ENCODE measurements around the gene COX6A2. TPM values are rescaled to one million over a fixed set of nuclear protein-coding genes. Genes with fewer than 3 reads are reported as not detected.

COX6A2 gene
- total and polyA plus RNA-seq, 4 donors = 0.84 to 36.7 (median 8.0) TPM; not detected in 1

GRCh38 chr16:31380201-31380600 lies 48.0 kb downstream of the COX6A2 start (continued):
- no peak for TF ChIP-seq FOXA2 (IDR thresholded peaks at IDR 0.05)
- no peak for TF ChIP-seq HNF4G (IDR thresholded peaks at IDR 0.05)

Other genes starting within 250 kb of the COX6A2 start
- gene FUS, start 248.2 kb downstream of the COX6A2 start, total RNA-seq = 10 to 100 TPM; 36.4 to 51.5 TPM
- 10 to 100 TPM in 1 of 2 donors, 1 to 10 TPM in 1; 7.5 to 42.3 TPM for gene FUS, start 248.2 kb downstream of the COX6A2 start, polyA plus RNA-seq
- 10 to 100 TPM in 1 of 2 donors, 1 to 10 TPM in 1; 6.7 to 35.9 TPM for gene PYCARD, start 225.6 kb downstream of the COX6A2 start, total RNA-seq
- gene PYCARD, start 225.6 kb downstream of the COX6A2 start, polyA plus RNA-seq = 10 to 100 TPM in 1 of 2 donors, 1 to 10 TPM in 1; 9.7 to 11.8 TPM
- gene TRIM72, start 214.2 kb downstream of the COX6A2 start, total RNA-seq = under 1 TPM in 1 of 2 donors, not detected in 1; under 0.01 TPM
- gene TRIM72, start 214.2 kb downstream of the COX6A2 start, polyA plus RNA-seq = under 1 TPM; 0.02 to 0.10 TPM
- gene PYDC1, start 211.2 kb downstream of the COX6A2 start, total RNA-seq = not detected
- gene PYDC1, start 211.2 kb downstream of the COX6A2 start, polyA plus RNA-seq = not detected
- 10 to 100 TPM in 1 of 2 donors, 1 to 10 TPM in 1; 5.3 to 10.1 TPM for gene ITGAM, start 168.4 kb downstream of the COX6A2 start, total RNA-seq
- 1 to 10 TPM in 1 of 2 donors, under 1 TPM in 1; 0.65 to 2.9 TPM for gene ITGAM, start 168.4 kb downstream of the COX6A2 start, polyA plus RNA-seq
- gene ITGAX, start 73.2 kb downstream of the COX6A2 start, total RNA-seq = 1 to 10 TPM; 2.5 to 9.6 TPM
- gene ITGAX, start 73.2 kb downstream of the COX6A2 start, polyA plus RNA-seq = 1 to 10 TPM; 1.1 to 1.2 TPM
- 1 to 10 TPM; 2.0 to 3.6 TPM for gene ITGAD, start 35.0 kb downstream of the COX6A2 start, total RNA-seq
- 1 to 10 TPM in 1 of 2 donors, under 1 TPM in 1; 0.04 to 2.1 TPM for gene ITGAD, start 35.0 kb downstream of the COX6A2 start, polyA plus RNA-seq
- under 1 TPM; 0.25 to 0.84 TPM for gene ZNF843, start 14.4 kb upstream of the COX6A2 start, total RNA-seq
- gene ZNF843, start 14.4 kb upstream of the COX6A2 start, polyA plus RNA-seq = under 1 TPM in 1 of 2 donors, not detected in 1; 0.35 TPM
- 10 to 100 TPM in 1 of 2 donors, 1 to 10 TPM in 1; 5.4 to 13.3 TPM for gene ARMC5, start 31.1 kb upstream of the COX6A2 start, total RNA-seq
- 10 to 100 TPM; 10.1 to 12.6 TPM for gene ARMC5, start 31.1 kb upstream of the COX6A2 start, polyA plus RNA-seq
- gene TGFB1I1, start 43.8 kb upstream of the COX6A2 start, total RNA-seq = 1 to 10 TPM; 4.2 to 6.8 TPM
- gene TGFB1I1, start 43.8 kb upstream of the COX6A2 start, polyA plus RNA-seq = 1 to 10 TPM; 4.9 to 8.3 TPM
- under 1 TPM in 1 of 2 donors, not detected in 1; 0.14 TPM for gene SLC5A2, start 54.8 kb upstream of the COX6A2 start, total RNA-seq
- gene SLC5A2, start 54.8 kb upstream of the COX6A2 start, polyA plus RNA-seq = 1 to 10 TPM in 1 of 2 donors, under 1 TPM in 1; 0.93 to 8.1 TPM
- gene RUSF1, start 80.0 kb upstream of the COX6A2 start, total RNA-seq = 10 to 100 TPM; 47.3 to 73.1 TPM
- gene RUSF1, start 80.0 kb upstream of the COX6A2 start, polyA plus RNA-seq = 10 to 100 TPM; 21.8 to 51.7 TPM
- gene AHSP, start 99.5 kb upstream of the COX6A2 start, total RNA-seq = 1,000 to 10,000 TPM in 1 of 2 donors, not detected in 1; 1,651 TPM
- under 1 TPM in 1 of 2 donors, not detected in 1; 0.48 TPM for gene AHSP, start 99.5 kb upstream of the COX6A2 start, polyA plus RNA-seq

Data from liver (tissue), 5 donors.